Measurements from ENCODE around the gene IGSF9.

- TF ChIP-seq CTCF (IDR thresholded peaks at IDR 0.05; ENCODE audit: low read depth, low read length) (no peak), POLR2A (IDR thresholded peaks at IDR 0.05; ENCODE audit: extremely low read depth, insufficient read length) (no peak)
Measured at GRCh38 chr1:159958719-159959380, 13.4 kb upstream of the IGSF9 start.
